ENCODE measurements around the gene IQGAP2. TPM values are rescaled to one million over a fixed set of nuclear protein-coding genes. Genes with fewer than 3 reads are reported as not detected.

Gene IQGAP2
- total and polyA plus RNA-seq, 2 of the 8 experiments (the other 6 are each of a cell fraction or from before 2014, with no cell fraction given): 19.7 to 66.0 TPM

DNA sequence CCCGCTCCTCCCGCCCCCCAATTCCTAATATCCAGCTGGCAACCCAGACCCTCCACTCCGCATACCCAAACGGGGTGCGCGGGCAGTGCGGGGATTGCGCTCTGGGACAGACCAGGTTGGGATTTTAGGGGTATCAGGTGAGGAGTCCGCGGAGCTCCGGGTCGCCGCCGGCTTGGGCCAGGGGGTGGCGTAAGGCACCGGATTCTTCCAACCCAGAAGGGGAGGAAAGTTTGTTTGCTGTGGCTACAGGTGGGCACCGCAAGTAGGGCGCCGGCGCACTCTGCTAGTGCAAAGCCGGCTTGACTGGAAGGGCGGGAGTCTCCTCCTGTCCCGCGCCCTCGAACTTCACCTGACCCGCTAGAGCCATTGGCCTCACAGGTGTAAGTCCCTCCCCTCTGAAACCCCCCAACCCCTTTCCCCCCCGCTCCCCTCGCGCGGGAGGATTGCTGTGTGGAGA is 709 bp downstream of the IQGAP2 start:
- H3K79me2 ChIP-seq (ENCODE audit: control insufficient read depth in 1 of 2, insufficient read depth in 2 of 2, low read length in 2 of 2): peaks cover 14 to 45% of the 10 kb centered on the region in 2 experiments
- peak overlapping the region; percentile 95; the same call in 1 of the 2 replicates for H4K8ac ChIP-seq (ENCODE audit: extremely low read depth, insufficient read depth, low read length)
- peaks cover 4 to 12% (median 7%) of the 10 kb centered on the region in 4 experiments; a peak in 5 of 7 replicates for H3K4me1 ChIP-seq (replicated peaks in 1 of 4; ENCODE audit: control insufficient read depth in 3 of 4, insufficient read depth in 4 of 4, low read length in 3 of 4)
- H2AFZ ChIP-seq (ENCODE audit: low read length): peak overlapping the region; percentile 5; the same call in 1 of the 2 replicates
- ChIA-PET CTCF (ENCODE audit: partially characterized antibody) (interaction anchor here (0.6 to 4.1 kb wide), 46 partner anchors 9 to 371 kb away, joined by 3 to 33 read pairs (median 4); no protein-coding TSS in a partner anchor), POLR2A (ENCODE audit: partially characterized antibody) (interaction anchor here (0.6 to 2.2 kb wide), 17 partner anchors 10 to 237 kb away, joined by 3 to 10 read pairs (median 4); no protein-coding TSS in a partner anchor)
- H2BK20ac ChIP-seq (ENCODE audit: low read length): no peak overlapping the region
- H3K18ac ChIP-seq (ENCODE audit: extremely low read depth, low read length): peak overlapping the region; percentile 44; the same call in 1 of the 2 replicates
- H3K23me2 ChIP-seq (ENCODE audit: low read depth, low read length): peaks cover 9% of the 10 kb centered on the region; the same call in 1 of the 2 replicates
- DNase-seq (ENCODE audit: low read depth in 1 of 2, low spot score in 2 of 2): peak; percentile 73 to 87
- H2BK5ac ChIP-seq (ENCODE audit: low read depth, low read length): peak overlapping the region; percentile 68; the same call in 1 of the 2 replicates
- H2BK12ac ChIP-seq (ENCODE audit: low read depth, low read length): 0 out of 2 replicates have a peak overlapping the region, but pooled peaks have one; percentile 3
- H3K23ac ChIP-seq (ENCODE audit: insufficient read length): no peak overlapping the region
- H3K14ac ChIP-seq (ENCODE audit: insufficient read length): no peak overlapping the region
- H4K5ac ChIP-seq (ENCODE audit: insufficient read length, low read depth, low read length): peak overlapping the region; percentile 26
- H3K4ac ChIP-seq (replicated peaks; ENCODE audit: insufficient read length, low read depth, low read length): no peak overlapping the region
- peaks cover 3% of the 10 kb centered on the region; the same call in 1 of the 2 replicates for H3K79me1 ChIP-seq (ENCODE audit: low read depth, low read length)
- H3K4me2 ChIP-seq (ENCODE audit: insufficient read depth in 1 of 2, low read depth in 2 of 2, low read length in 2 of 2): peak overlapping the region; percentile 63 to 74
- peak overlapping the region; percentile 77 for H4K91ac ChIP-seq (replicated peaks; ENCODE audit: insufficient read length, low read length)
- H2BK15ac ChIP-seq (ENCODE audit: low read length): no peak overlapping the region
- H2AK5ac ChIP-seq (ENCODE audit: low read depth, low read length): no peak overlapping the region
- H3K56ac ChIP-seq (replicated peaks; ENCODE audit: insufficient read length, low read depth, low read length): no peak overlapping the region
- peak overlapping the region in 3 of 4 experiments; percentile 11 to 61 (median 56); a peak in 5 of 7 replicates for H3K9ac ChIP-seq (replicated peaks in 1 of 4; ENCODE audit: extremely low read depth in 1 of 4, low read depth in 3 of 4, low read length in 3 of 4)
- no peaks in the 10 kb centered on the region for H3K9me3 ChIP-seq (ENCODE audit: insufficient read depth in 2 of 2, low read depth in 1 of 2, low read length in 1 of 2)
- H4K20me1 ChIP-seq (replicated peaks in 1 of 2; ENCODE audit: control insufficient read depth in 1 of 2, insufficient read depth in 2 of 2, low read length in 2 of 2): no peaks in the 10 kb centered on the region
- no peak for FAIRE-seq
- H2BK120ac ChIP-seq (replicated peaks; ENCODE audit: low read depth, low read length): peak overlapping the region; percentile 22
- H3K36me3 ChIP-seq (ENCODE audit: control insufficient read depth in 2 of 4, insufficient read depth in 4 of 4, low read length in 3 of 4): peaks cover 0 to 2% (median under 1%) of the 10 kb centered on the region in 4 experiments; a peak in 2 of 8 replicates
- WGBS, 2 experiments (ENCODE audit: extremely low coverage in 1 of 2, insufficient coverage in 1 of 2, insufficient read length in 1 of 2, insufficient replicate concordance in 2 of 2, low coverage in 1 of 2, low lambda C conversion rate in 2 of 2, missing lambda C conversion rate in 1 of 2): 1% methylated on average over 20 of the region's 30 CpGs; no CpG with 5 or more reads in 1 of the 2 experiments
- H3K27ac ChIP-seq (ENCODE audit: low read depth, low read length): no peak overlapping the region
- peak overlapping the region; percentile 49 to 83 (median 67) for H3K4me3 ChIP-seq (ENCODE audit: extremely low read depth in 1 of 4, insufficient read depth in 2 of 4, low read depth in 3 of 4, low read length in 4 of 4)
- no peaks in the 10 kb centered on the region; a peak in 1 of 7 replicates for H3K27me3 ChIP-seq (replicated peaks in 1 of 4; ENCODE audit: control insufficient read depth in 3 of 4, extremely low read depth in 1 of 4, insufficient read depth in 3 of 4, low read length in 3 of 4)
- TF ChIP-seq BACH1 (IDR thresholded peaks at IDR 0.05; ENCODE audit: low read length): 0 out of 2 replicates have a peak, but pooled peaks have one; percentile 6
- TF ChIP-seq GABPA (IDR thresholded peaks at IDR 0.05; ENCODE audit: borderline replicate concordance, insufficient read depth, low read length): 0 out of 2 replicates have a peak, but pooled peaks have one; percentile 46
- TF ChIP-seq RNF2 (IDR thresholded peaks at IDR 0.05; ENCODE audit: borderline replicate concordance, low read depth, low read length, missing control alignments, poor library complexity, severe bottlenecking): no peak
- TF ChIP-seq, protein P1, sequence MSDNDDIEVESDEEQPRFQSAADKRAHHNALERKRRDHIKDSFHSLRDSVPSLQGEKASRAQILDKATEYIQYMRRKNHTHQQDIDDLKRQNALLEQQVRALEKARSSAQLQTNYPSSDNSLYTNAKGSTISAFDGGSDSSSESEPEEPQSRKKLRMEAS (IDR thresholded peaks at IDR 0.05): no peak

All from H1 (cell line).